Neural cell (in vitro differentiated cells): ENCODE measurements around the gene KIFAP3.

ENCODE experiments used
- CTCF ChIP-seq: fragments of 450-650 bp; IDR thresholded peaks from 2 replicates; pipeline ENCODE4 v1.5.1; 2014; ENCODE audit warnings: antibody characterized with exemption, mild to moderate bottlenecking, moderate library complexity; ENCODE audit not compliant: poor library complexity, severe bottlenecking
- EZH2 ChIP-seq: fragments of 200-600, 300-800 bp; shearing (Covaris generic), sonication (generic); IDR thresholded peaks from 2 replicates; pipeline ENCODE4 v1.6.1; 2014; ENCODE audit warnings: antibody characterized with exemption, low read length, borderline replicate concordance, mild to moderate bottlenecking; ENCODE audit not compliant: insufficient read depth, poor library complexity, severe bottlenecking
- MXI1 ChIP-seq: fragments of 450-650 bp; conservative IDR thresholded peaks from 2 replicates; pipeline ENCODE4 v1.6.1; 2014; ENCODE audit warnings: antibody characterized with exemption, mild to moderate bottlenecking; ENCODE audit not compliant: poor library complexity, severe bottlenecking
- POLR2AphosphoS5 ChIP-seq: IDR thresholded peaks from 2 replicates; pipeline ENCODE4 v1.6.1; 2012
- RAD21 ChIP-seq: fragments of 450-650 bp; conservative IDR thresholded peaks from 2 replicates; pipeline ENCODE4 v1.6.1; 2014; ENCODE audit warnings: antibody characterized with exemption, mild to moderate bottlenecking, moderate library complexity
- REST ChIP-seq: IDR thresholded peaks from 2 replicates; pipeline ENCODE4 v1.6.1; 2012; ENCODE audit warnings: borderline replicate concordance
- TAF1 ChIP-seq: IDR thresholded peaks from 2 replicates; pipeline ENCODE4 v1.6.1; 2012; ENCODE audit warnings: low read depth

GRCh38 chr1:169914531-169914930 lies 160.0 kb downstream of the KIFAP3 start:
- TF ChIP-seq POLR2AphosphoS5 (no peak), REST (no peak), CTCF (no peak), EZH2 (no peak), RAD21 (no peak), TAF1 (no peak), MXI1 (no peak)
